ENCODE data around the gene AMACR. TPM values are rescaled to one million over a fixed set of nuclear protein-coding genes. Genes with fewer than 3 reads are reported as not detected.
A peak's percentile ranks its signal among the peaks of the same experiment; 100 is the strongest.

AMACR gene
- total RNA-seq, 1 donor from 2014 or later = 1.3 TPM

DNA sequence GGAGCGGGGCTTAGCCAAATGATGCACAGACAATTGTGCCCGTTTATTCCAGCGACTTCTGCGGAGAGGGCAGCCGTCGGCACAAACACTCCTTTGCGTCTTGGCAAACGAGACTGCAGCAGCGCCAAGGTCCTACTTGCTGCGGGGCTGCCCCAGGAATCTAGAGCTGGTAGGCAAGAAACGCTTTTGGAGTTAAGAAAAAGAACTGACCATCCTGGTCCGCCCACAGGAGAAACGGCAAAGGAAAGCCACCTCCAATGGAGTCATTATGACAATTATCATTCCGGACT lies 69.4 kb downstream of the AMACR start:
- Histone ChIP-seq H3K27me3 (peaks cover 17% of the 10 kb centered on the region), H3K9me3 (no peaks in the 10 kb centered on the region), H3K4me1 (peaks cover 0 to 4% of the 10 kb centered on the region in 2 donors), H3K4me3 (no peak overlapping the region), H3K27ac (no peak overlapping the region), H3K36me3 (no peaks in the 10 kb centered on the region)
- TF ChIP-seq, protein P1, sequence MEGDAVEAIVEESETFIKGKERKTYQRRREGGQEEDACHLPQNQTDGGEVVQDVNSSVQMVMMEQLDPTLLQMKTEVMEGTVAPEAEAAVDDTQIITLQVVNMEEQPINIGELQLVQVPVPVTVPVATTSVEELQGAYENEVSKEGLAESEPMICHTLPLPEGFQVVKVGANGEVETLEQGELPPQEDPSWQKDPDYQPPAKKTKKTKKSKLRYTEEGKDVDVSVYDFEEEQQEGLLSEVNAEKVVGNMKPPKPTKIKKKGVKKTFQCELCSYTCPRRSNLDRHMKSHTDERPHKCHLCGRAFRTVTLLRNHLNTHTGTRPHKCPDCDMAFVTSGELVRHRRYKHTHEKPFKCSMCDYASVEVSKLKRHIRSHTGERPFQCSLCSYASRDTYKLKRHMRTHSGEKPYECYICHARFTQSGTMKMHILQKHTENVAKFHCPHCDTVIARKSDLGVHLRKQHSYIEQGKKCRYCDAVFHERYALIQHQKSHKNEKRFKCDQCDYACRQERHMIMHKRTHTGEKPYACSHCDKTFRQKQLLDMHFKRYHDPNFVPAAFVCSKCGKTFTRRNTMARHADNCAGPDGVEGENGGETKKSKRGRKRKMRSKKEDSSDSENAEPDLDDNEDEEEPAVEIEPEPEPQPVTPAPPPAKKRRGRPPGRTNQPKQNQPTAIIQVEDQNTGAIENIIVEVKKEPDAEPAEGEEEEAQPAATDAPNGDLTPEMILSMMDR (IDR thresholded peaks at IDR 0.05) = no peak
- intact Hi-C loops (cut with DNase I) = loop anchor here (10.0 kb wide), 1 partner anchor 504 kb away; no protein-coding TSS in a partner anchor
- DNase-seq (ENCODE audit: low spot score in 2 of 2) = no peak

DNA sequence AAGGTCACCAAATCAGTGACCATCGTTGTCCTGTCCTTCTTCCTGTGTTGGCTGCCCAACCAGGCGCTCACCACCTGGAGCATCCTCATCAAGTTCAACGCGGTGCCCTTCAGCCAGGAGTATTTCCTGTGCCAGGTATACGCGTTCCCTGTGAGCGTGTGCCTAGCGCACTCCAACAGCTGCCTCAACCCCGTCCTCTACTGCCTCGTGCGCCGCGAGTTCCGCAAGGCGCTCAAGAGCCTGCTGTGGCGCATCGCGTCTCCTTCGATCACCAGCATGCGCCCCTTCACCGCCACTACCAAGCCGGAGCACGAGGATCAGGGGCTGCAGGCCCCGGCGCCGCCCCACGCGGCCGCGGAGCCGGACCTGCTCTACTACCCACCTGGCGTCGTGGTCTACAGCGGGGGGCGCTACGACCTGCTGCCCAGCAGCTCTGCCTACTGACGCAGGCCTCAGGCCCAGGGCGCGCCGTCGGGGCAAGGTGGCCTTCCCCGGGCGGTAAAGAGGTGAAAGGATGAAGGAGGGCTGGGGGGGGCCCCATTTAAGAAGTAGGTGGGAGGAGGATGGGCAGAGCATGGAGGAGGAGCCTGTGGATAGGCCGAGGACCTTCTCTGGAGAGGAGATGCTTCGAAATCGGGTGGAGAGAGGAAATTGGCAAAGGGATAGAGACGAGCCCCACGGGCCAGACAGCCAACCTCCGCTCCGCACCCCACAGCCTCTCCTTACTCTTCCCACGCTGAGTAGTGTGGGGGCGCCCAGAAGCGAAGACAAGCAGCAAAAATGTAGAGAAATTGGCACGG lies 69.9 kb downstream of the AMACR start:
- Histone ChIP-seq H3K27ac (no peak overlapping the region), H3K4me3 (peak overlapping the region in 1 of 2 donors; percentile 48), H3K9me3 (no peaks in the 10 kb centered on the region), H3K36me3 (no peaks in the 10 kb centered on the region), H3K4me1 (peaks cover 0 to 4% of the 10 kb centered on the region in 2 donors), H3K27me3 (peaks cover 17% of the 10 kb centered on the region)
- TF ChIP-seq, protein P1 (IDR thresholded peaks at IDR 0.05) = no peak
- no peak for DNase-seq (ENCODE audit: low spot score in 2 of 2)
- intact Hi-C loops (cut with DNase I) = loop anchor here (10.0 kb wide), 1 partner anchor 503 kb away; no protein-coding TSS in a partner anchor

DNA sequence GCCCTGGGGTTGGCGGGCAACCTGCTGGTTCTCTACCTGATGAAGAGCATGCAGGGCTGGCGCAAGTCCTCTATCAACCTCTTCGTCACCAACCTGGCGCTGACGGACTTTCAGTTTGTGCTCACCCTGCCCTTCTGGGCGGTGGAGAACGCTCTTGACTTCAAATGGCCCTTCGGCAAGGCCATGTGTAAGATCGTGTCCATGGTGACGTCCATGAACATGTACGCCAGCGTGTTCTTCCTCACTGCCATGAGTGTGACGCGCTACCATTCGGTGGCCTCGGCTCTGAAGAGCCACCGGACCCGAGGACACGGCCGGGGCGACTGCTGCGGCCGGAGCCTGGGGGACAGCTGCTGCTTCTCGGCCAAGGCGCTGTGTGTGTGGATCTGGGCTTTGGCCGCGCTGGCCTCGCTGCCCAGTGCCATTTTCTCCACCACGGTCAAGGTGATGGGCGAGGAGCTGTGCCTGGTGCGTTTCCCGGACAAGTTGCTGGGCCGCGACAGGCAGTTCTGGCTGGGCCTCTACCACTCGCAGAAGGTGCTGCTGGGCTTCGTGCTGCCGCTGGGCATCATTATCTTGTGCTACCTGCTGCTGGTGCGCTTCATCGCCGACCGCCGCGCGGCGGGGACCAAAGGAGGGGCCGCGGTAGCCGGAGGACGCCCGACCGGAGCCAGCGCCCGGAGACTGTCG lies 70.7 kb downstream of the AMACR start:
- no peak for DNase-seq (ENCODE audit: low spot score in 2 of 2)
- intact Hi-C loops (cut with DNase I) = loop anchor here (10.0 kb wide), 1 partner anchor 502 kb away; no protein-coding TSS in a partner anchor
- Histone ChIP-seq H3K27me3 (peaks cover 17% of the 10 kb centered on the region), H3K36me3 (no peaks in the 10 kb centered on the region), H3K4me1 (peaks cover 0 to 4% of the 10 kb centered on the region in 2 donors), H3K27ac (no peak overlapping the region), H3K4me3 (peak overlapping the region; percentile 29 to 48), H3K9me3 (no peaks in the 10 kb centered on the region)
- TF ChIP-seq, protein P1 (IDR thresholded peaks at IDR 0.05) = no peak

DNA sequence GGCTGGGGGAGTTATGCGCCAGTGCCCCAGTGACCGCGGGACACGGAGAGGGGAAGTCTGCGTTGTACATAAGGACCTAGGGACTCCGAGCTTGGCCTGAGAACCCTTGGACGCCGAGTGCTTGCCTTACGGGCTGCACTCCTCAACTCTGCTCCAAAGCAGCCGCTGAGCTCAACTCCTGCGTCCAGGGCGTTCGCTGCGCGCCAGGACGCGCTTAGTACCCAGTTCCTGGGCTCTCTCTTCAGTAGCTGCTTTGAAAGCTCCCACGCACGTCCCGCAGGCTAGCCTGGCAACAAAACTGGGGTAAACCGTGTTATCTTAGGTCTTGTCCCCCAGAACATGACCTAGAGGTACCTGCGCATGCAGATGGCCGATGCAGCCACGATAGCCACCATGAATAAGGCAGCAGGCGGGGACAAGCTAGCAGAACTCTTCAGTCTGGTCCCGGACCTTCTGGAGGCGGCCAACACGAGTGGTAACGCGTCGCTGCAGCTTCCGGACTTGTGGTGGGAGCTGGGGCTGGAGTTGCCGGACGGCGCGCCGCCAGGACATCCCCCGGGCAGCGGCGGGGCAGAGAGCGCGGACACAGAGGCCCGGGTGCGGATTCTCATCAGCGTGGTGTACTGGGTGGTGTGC lies 71.4 kb downstream of the AMACR start, which contains the start of gene RXFP3:
Gene RXFP3, plus strand, starts transcription at position 6 of the 636 bp plus-strand sequence. Its CDS starts 355 bp downstream, at position 361.
- intact Hi-C loops (cut with DNase I) = loop anchor here (10.0 kb wide), 1 partner anchor 502 kb away; no protein-coding TSS in a partner anchor
- TF ChIP-seq, protein P1 (IDR thresholded peaks at IDR 0.05) = no peak
- Histone ChIP-seq H3K4me1 (peaks cover 0 to 4% of the 10 kb centered on the region in 2 donors), H3K36me3 (no peaks in the 10 kb centered on the region), H3K27ac (no peak within 1 kb of the TSS), H3K9me3 (no peaks in the 10 kb centered on the region), H3K4me3 (peak within 1 kb of the TSS; percentile 29 to 48), H3K27me3 (peaks cover 17% of the 10 kb centered on the region)
- no peak for DNase-seq (ENCODE audit: low spot score in 2 of 2)

Other genes with a start within 250 kb of the AMACR start
- gene ADAMTS12, start 116.1 kb downstream of the AMACR start, total RNA-seq = 1.4 TPM
- not detected for gene RXFP3, start 71.7 kb downstream of the AMACR start, total RNA-seq
- gene SLC45A2, start 23.4 kb downstream of the AMACR start, total RNA-seq = not detected
- 1.3 TPM for gene C1QTNF3, start 35.2 kb upstream of the AMACR start, total RNA-seq